Osteoblast (primary cell): ENCODE measurements around the gene DIP2C. TPM values are rescaled to one million over a fixed set of nuclear protein-coding genes. Genes with fewer than 3 reads are reported as not detected.

Experiments used
- DNase-seq: peaks from one replicate; pipeline ENCODE4 v3.0.0; 2011; ENCODE audit warnings: low spot score, mixed read lengths; ENCODE audit not compliant: insufficient read length; ENCODE audit errors: missing footprints
- H2AFZ ChIP-seq: 2 replicates; pipeline ENCODE4 v1.6.0; 2011; ENCODE audit warnings: mild to moderate bottlenecking, low read length
- H3K27ac ChIP-seq: 2 replicates; pipeline ENCODE4 v1.5.1; 2011; ENCODE audit warnings: mild to moderate bottlenecking, low read depth, low read length, moderate library complexity
- H3K27me3 ChIP-seq: 2 replicates; pipeline ENCODE4 v1.6.0; 2012; ENCODE audit warnings: mild to moderate bottlenecking, control low read depth, inconsistent platforms, low read length, moderate library complexity; ENCODE audit not compliant: insufficient read depth
- H3K36me3 ChIP-seq: 2 replicates; pipeline ENCODE4 v1.5.1; 2011; ENCODE audit warnings: mild to moderate bottlenecking, low read length, control low read depth, moderate library complexity; ENCODE audit not compliant: insufficient read depth
- H3K4me1 ChIP-seq: 2 replicates; pipeline ENCODE4 v1.5.1; 2011; ENCODE audit warnings: mild to moderate bottlenecking, low read length, control low read depth, moderate library complexity; ENCODE audit not compliant: insufficient read depth
- H3K4me2 ChIP-seq: 2 replicates; pipeline ENCODE4 v1.6.0; 2011; ENCODE audit warnings: mild to moderate bottlenecking, low read length; ENCODE audit not compliant: insufficient read depth
- H3K4me3 ChIP-seq: fragments of 200-600 bp; sonication (generic); 3 replicates; pipeline ENCODE4 v1.5.1; 2012; ENCODE audit warnings: mild to moderate bottlenecking, low read length, inconsistent platforms; ENCODE audit not compliant: insufficient read depth
- H3K79me2 ChIP-seq: 2 replicates; pipeline ENCODE4 v1.6.0; 2012; ENCODE audit warnings: mild to moderate bottlenecking, low read length, control low read depth, inconsistent platforms; ENCODE audit not compliant: insufficient read depth
- H3K9me3 ChIP-seq: 2 replicates; pipeline ENCODE4 v1.5.1; 2011; ENCODE audit warnings: low read depth, low read length, control low read depth
- H4K20me1 ChIP-seq: 2 replicates; pipeline ENCODE4 v1.6.0; 2012; ENCODE audit warnings: mild to moderate bottlenecking, low read length, control low read depth; ENCODE audit not compliant: insufficient read depth
- CTCF ChIP-seq: IDR thresholded peaks from 2 replicates; pipeline ENCODE4 v1.5.1; 2011; ENCODE audit warnings: mild to moderate bottlenecking, low read depth, low read length, moderate library complexity; ENCODE audit errors: extremely low read depth
- small RNA-seq: library from RNA; depleted of rRNA; stranded (forward); fragments of <200 nt; gene quantifications from one replicate; pipeline ENCODE3, GENCODE V24; 2012
- total RNA-seq: library from RNA; depleted of rRNA; stranded (reverse); fragments of >200 nt; gene quantifications from 2 replicates; pipeline ENCODE4 v1.2.3, GENCODE V29; 2012

Gene DIP2C
- total RNA-seq, 1 donor = 36.9 TPM

GRCh38 chr10:224571-224970 is 464.9 kb downstream of the DIP2C start:
- Histone ChIP-seq H3K4me1 (no peaks in the 10 kb centered on the region), H3K9me3 (no peaks in the 10 kb centered on the region), H3K27ac (no peak overlapping the region), H3K27me3 (no peaks in the 10 kb centered on the region), H3K4me2 (no peak overlapping the region), H4K20me1 (no peaks in the 10 kb centered on the region), H3K79me2 (peaks cover 10% of the 10 kb centered on the region), H3K36me3 (no peaks in the 10 kb centered on the region), H3K4me3 (no peak overlapping the region), H2AFZ (no peak overlapping the region)
- no peak for DNase-seq
- no peak for TF ChIP-seq CTCF

Small RNA genes lying within 50 kb of the gene (small RNA-seq; reads per million reads assigned to genes)
- gene MIR5699 (10.3 reads per million, percentile 92 among the genes with 10 or more reads in this experiment), gene RN7SL754P (not detected), gene RNA5SP298 (not detected)

Other genes with a start within 250 kb of the DIP2C start
- gene LARP4B, start 242.0 kb upstream of the DIP2C start, total RNA-seq = 44.5 and 46.0 TPM in 2 replicates